ENCODE results near the gene PDSS2.

DNA sequence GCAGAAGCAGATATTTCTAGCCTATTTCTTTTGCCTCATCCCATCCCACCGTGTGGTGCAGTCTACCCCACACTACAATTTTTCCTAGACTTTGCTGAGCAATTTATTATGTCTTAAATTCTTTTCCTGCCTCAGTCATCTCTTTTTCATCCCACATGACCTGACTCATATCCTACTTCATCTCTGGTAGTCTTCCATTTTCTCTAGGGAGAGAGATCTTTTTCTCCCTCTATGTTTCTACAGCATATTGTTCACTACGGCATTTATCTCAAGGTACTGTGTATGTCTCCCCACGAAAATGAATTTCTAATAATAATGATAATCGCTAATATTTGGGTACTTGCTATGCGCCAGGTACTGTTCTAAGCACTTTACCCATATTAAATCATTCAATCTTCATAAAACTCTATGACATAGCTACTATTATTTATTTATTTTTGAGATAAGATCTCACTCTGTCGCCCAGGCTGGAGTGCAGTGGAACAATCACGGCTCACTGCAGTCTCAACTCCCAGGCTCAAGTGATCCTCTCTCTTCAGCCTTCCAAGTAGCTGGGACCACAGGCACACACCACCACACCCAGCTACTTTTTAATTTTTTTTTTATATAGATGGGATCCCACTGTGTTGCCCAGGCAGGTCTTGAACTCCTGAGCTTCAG lies 15.6 kb downstream of the PDSS2 start:
- TF ChIP-seq GATA2 (IDR thresholded peaks at IDR 0.05; ENCODE audit: low read depth, low read length) (no peak), GATA3 (IDR thresholded peaks at IDR 0.05; ENCODE audit: low read depth, low read length) (no peak)
